ENCODE measurements around the gene CHRDL2. TPM values are rescaled to one million over a fixed set of nuclear protein-coding genes. Genes with fewer than 3 reads are reported as not detected.

The CHRDL2 gene
- polyA plus RNA-seq, 1 experiment, result 0.09 TPM

GRCh38 chr11:74714904-74715303, 16.3 kb downstream of the CHRDL2 start:
- Histone ChIP-seq H3K4me3 (ENCODE audit: low read depth, low read length) (no peak overlapping the region), H3K36me3 (ENCODE audit: control insufficient read depth, insufficient read depth, low read length) (no peaks in the 10 kb centered on the region), H3K27me3 (ENCODE audit: control insufficient read depth, insufficient read depth, low read length) (peaks cover 3% of the 10 kb centered on the region; the same call in 1 of the 2 replicates)
- DNase-seq (ENCODE audit: low read depth), result no peak
- ChIA-PET CTCF (interaction anchor here (3.1 to 3.4 kb wide), 2 partner anchors 11 to 13 kb away, joined by 14 to 23 read pairs; no protein-coding TSS in a partner anchor), POLR2A (interaction anchor here (0.7 kb wide), 1 partner anchor 146 kb away, joined by 9 read pairs; no protein-coding TSS in a partner anchor)
- TF ChIP-seq, protein P1, sequence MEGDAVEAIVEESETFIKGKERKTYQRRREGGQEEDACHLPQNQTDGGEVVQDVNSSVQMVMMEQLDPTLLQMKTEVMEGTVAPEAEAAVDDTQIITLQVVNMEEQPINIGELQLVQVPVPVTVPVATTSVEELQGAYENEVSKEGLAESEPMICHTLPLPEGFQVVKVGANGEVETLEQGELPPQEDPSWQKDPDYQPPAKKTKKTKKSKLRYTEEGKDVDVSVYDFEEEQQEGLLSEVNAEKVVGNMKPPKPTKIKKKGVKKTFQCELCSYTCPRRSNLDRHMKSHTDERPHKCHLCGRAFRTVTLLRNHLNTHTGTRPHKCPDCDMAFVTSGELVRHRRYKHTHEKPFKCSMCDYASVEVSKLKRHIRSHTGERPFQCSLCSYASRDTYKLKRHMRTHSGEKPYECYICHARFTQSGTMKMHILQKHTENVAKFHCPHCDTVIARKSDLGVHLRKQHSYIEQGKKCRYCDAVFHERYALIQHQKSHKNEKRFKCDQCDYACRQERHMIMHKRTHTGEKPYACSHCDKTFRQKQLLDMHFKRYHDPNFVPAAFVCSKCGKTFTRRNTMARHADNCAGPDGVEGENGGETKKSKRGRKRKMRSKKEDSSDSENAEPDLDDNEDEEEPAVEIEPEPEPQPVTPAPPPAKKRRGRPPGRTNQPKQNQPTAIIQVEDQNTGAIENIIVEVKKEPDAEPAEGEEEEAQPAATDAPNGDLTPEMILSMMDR (IDR thresholded peaks at IDR 0.05; ENCODE audit: insufficient read depth, low read depth, low read length), result no peak

DNA sequence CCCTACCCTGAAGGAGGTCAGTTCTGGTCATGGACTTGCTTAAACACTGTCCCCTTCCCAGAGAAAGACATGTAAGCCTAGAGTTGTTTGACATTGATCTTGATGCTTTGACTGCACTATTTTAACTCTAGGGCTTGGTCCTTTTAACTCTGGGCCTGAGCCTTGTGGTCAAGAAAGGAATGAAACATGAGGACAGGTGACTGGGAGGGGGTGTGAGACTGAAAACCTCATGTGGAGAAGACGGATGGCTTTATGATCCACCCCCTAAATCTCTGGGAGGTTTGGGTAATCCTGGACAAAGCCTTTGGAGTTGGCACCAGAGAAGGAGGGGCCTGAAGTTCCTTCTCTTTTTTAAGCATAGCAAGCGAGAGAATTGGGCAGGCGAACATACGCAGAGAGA, 17.5 kb downstream of the CHRDL2 start:
- ChIA-PET POLR2A (no interaction called here), CTCF (interaction anchor here (1.5 kb wide), 1 partner anchor 13 kb away, joined by 6 read pairs; no protein-coding TSS in a partner anchor)
- TF ChIP-seq, protein P1 (IDR thresholded peaks at IDR 0.05; ENCODE audit: insufficient read depth, low read depth, low read length), result no peak
- DNase-seq (ENCODE audit: low read depth), result no peak
- Histone ChIP-seq H3K27me3 (ENCODE audit: control insufficient read depth, insufficient read depth, low read length) (peaks cover 3% of the 10 kb centered on the region; the same call in 1 of the 2 replicates), H3K36me3 (ENCODE audit: control insufficient read depth, insufficient read depth, low read length) (no peaks in the 10 kb centered on the region), H3K4me3 (ENCODE audit: low read depth, low read length) (no peak overlapping the region)

DNA sequence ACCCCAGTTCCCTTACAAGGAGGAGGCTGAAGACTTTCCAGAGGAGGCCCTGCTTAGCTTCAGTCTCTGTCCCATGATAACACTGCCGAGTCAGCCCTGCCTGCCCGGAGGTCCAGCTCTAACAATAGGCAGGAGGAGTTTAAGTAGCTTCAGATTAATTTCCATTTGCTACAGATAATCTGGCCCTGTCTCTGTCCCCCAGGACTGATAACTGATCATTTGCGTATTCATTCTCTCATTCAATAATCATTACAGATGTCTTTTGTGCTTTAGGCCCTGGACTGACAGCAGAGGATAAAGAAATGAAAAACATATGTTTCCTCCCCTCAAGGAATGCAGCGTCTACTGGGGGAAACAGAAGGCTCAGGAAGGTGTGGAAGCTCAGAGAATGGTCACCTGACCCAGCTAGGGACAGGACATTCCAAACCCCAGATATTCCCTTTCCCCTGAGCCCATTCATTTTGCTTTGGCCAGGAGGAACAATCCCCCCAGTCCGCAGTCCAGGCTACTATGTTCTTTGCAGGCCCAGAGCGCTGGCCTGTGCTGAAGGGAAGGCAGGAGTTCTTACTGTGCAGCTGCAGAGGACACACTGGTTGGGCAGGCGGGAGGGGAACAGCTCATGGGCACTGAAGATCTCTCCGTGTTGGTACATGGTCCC, 20.8 kb downstream of the CHRDL2 start:
- H3K27me3 ChIP-seq (ENCODE audit: control insufficient read depth, insufficient read depth, low read length), result no peaks in the 10 kb centered on the region; the same call in 1 of the 2 replicates
- CTCF ChIA-PET, result interaction anchor here (0.8 to 3.6 kb wide), 6 partner anchors 9 to 93 kb away, joined by 3 to 28 read pairs (median 6); no protein-coding TSS in a partner anchor
- no peaks in the 10 kb centered on the region for H3K36me3 ChIP-seq (ENCODE audit: control insufficient read depth, insufficient read depth, low read length)
- POLR2A ChIA-PET, result no interaction called here
- TF ChIP-seq, protein P1 (IDR thresholded peaks at IDR 0.05; ENCODE audit: insufficient read depth, low read depth, low read length), result no peak
- H3K4me3 ChIP-seq (ENCODE audit: low read depth, low read length), result no peak overlapping the region
- DNase-seq (ENCODE audit: low read depth), result no peak

- CTCF ChIA-PET, result interaction anchor here (1.2 to 3.6 kb wide), 3 partner anchors 9 to 18 kb away, joined by 3 to 24 read pairs (median 5); no protein-coding TSS in a partner anchor
Measured at GRCh38 chr11:74709175-74709574, 22.1 kb downstream of the CHRDL2 start.

More at GRCh38 chr11:74709175-74709574, 22.1 kb downstream of the CHRDL2 start:
- Histone ChIP-seq H3K27me3 (ENCODE audit: control insufficient read depth, insufficient read depth, low read length) (no peaks in the 10 kb centered on the region; the same call in 1 of the 2 replicates), H3K4me3 (ENCODE audit: low read depth, low read length) (no peak overlapping the region), H3K36me3 (ENCODE audit: control insufficient read depth, insufficient read depth, low read length) (no peaks in the 10 kb centered on the region)
- DNase-seq (ENCODE audit: low read depth), result no peak
- TF ChIP-seq, protein P1 (IDR thresholded peaks at IDR 0.05; ENCODE audit: insufficient read depth, low read depth, low read length), result no peak
- POLR2A ChIA-PET, result no interaction called here
